IMR-90 (cell line): ENCODE measurements around the gene SSR4. TPM values are rescaled to one million over a fixed set of nuclear protein-coding genes. Genes with fewer than 3 reads are reported as not detected.

ENCODE experiments used
- ATAC-seq: fragments of 200-7000 bp; cut with Tn5 transposase; 2 replicates; pipeline ENCODE4 v1.9.1; 2020; ENCODE audit warnings: low read depth, mild to moderate bottlenecking, moderate library complexity
- BruUV-seq: library from RNA; stranded (reverse); fragments of 400-500 nt; replicated peaks from 2 replicates; lab custom pipeline; 2021; lab: Mats Ljungman, UMichigan
- CTCF ChIA-PET: fragments of 300-600 bp; formaldehyde crosslinking; extraction: SDS; loops from one replicate; lab custom pipeline; 2021; ENCODE audit warnings: antibody characterized with exemption; lab: Yijun Ruan, JAX
- POLR2A ChIA-PET: fragments of 300-600 bp; sonication (Branson Sonifier 250); formaldehyde crosslinking; loops from one replicate; lab custom pipeline; 2022; ENCODE audit warnings: antibody characterized with exemption; ENCODE audit not compliant: unreplicated experiment; lab: Charles Lee
- DNase-seq: peaks from one replicate; pipeline ENCODE4 v3.0.0; 2013
- H2AFZ ChIP-seq: replicated peaks from 2 replicates; pipeline ENCODE3; 2013; ENCODE audit warnings: low read length, mild to moderate bottlenecking; ENCODE audit not compliant: poor library complexity
- H2AK5ac ChIP-seq: 2 replicates; pipeline ENCODE4 v1.6.1; 2013; ENCODE audit warnings: low read depth, low read length, inconsistent platforms
- H2AK9ac ChIP-seq: replicated peaks from 2 replicates; pipeline ENCODE3; 2013; ENCODE audit warnings: mild to moderate bottlenecking, low read depth, low read length, moderate library complexity; ENCODE audit not compliant: poor library complexity
- H2BK120ac ChIP-seq: 2 replicates; pipeline ENCODE4 v1.6.1; 2013; ENCODE audit warnings: low read depth, low read length, inconsistent platforms
- H2BK15ac ChIP-seq: 3 replicates; pipeline ENCODE4 v1.6.1; 2013; ENCODE audit warnings: low read depth, low read length, inconsistent platforms
- H2BK20ac ChIP-seq: 2 replicates; pipeline ENCODE4 v1.6.1; 2013; ENCODE audit warnings: low read depth, mild to moderate bottlenecking, inconsistent platforms, low read length, moderate library complexity
- H2BK5ac ChIP-seq: 2 replicates; pipeline ENCODE4 v1.6.1; 2013; ENCODE audit warnings: mild to moderate bottlenecking, low read depth, low read length, inconsistent platforms; ENCODE audit not compliant: poor library complexity, severe bottlenecking
- H3K14ac ChIP-seq: replicated peaks from 2 replicates; pipeline ENCODE4 v1.6.1; 2013; ENCODE audit warnings: low read depth, low read length, inconsistent platforms
- H3K18ac ChIP-seq: 2 replicates; pipeline ENCODE4 v1.6.1; 2013; ENCODE audit warnings: low read depth, low read length, control low read depth
- H3K23ac ChIP-seq: 2 replicates; pipeline ENCODE4 v1.6.1; 2013; ENCODE audit warnings: low read depth, low read length, inconsistent platforms
- H3K27ac ChIP-seq: 2 replicates; pipeline ENCODE4 v1.5.1; 2013; ENCODE audit warnings: mild to moderate bottlenecking, control low read depth, low read length; ENCODE audit not compliant: insufficient read depth
- H3K27me3 ChIP-seq: 2 replicates; pipeline ENCODE4 v1.6.1; 2013; ENCODE audit warnings: low read length; ENCODE audit not compliant: control insufficient read depth, insufficient read depth
- H3K36me3 ChIP-seq: 2 replicates; pipeline ENCODE4 v1.6.1; 2013; ENCODE audit warnings: low read length, mixed read lengths; ENCODE audit not compliant: control insufficient read depth, insufficient read depth
- H3K4ac ChIP-seq: 2 replicates; pipeline ENCODE4 v1.6.1; 2013; ENCODE audit warnings: low read depth, low read length, inconsistent platforms
- H3K4me1 ChIP-seq: 2 replicates; pipeline ENCODE4 v1.6.1; 2013; ENCODE audit warnings: low read length, mixed read lengths; ENCODE audit not compliant: control insufficient read depth, insufficient read depth
- H3K4me2 ChIP-seq: 2 replicates; pipeline ENCODE4 v1.6.1; 2013; ENCODE audit warnings: low read depth, mild to moderate bottlenecking, control low read depth, low read length, moderate library complexity
- H3K4me3 ChIP-seq: 2 replicates; pipeline ENCODE4 v1.5.1; 2013; ENCODE audit warnings: low read depth, mild to moderate bottlenecking, control low read depth, low read length, moderate library complexity; ENCODE audit not compliant: insufficient read depth
- H3K56ac ChIP-seq: 2 replicates; pipeline ENCODE4 v1.6.1; 2013; ENCODE audit warnings: low read length, inconsistent platforms; ENCODE audit not compliant: insufficient read depth; ENCODE audit errors: extremely low read depth
- H3K79me1 ChIP-seq, 2 experiments: 2 replicates each; pipeline ENCODE4 v1.6.1; 2013; ENCODE audit warnings: low read length in 2 of 2, inconsistent platforms in 1 of 2, low read depth in 1 of 2
- H3K9ac ChIP-seq: 2 replicates; pipeline ENCODE4 v1.6.1; 2013; ENCODE audit warnings: low read depth, low read length, control low read depth
- H3K9me1 ChIP-seq: 2 replicates; pipeline ENCODE4 v1.6.1; 2013; ENCODE audit warnings: low read length, inconsistent platforms; ENCODE audit not compliant: insufficient read depth
- H3K9me3 ChIP-seq: 2 replicates; pipeline ENCODE4 v1.6.1; 2013; ENCODE audit warnings: low read length; ENCODE audit not compliant: control insufficient read depth, insufficient read depth
- H4K20me1 ChIP-seq: 2 replicates; pipeline ENCODE4 v1.6.1; 2013; ENCODE audit warnings: low read length, inconsistent platforms; ENCODE audit not compliant: insufficient read depth
- H4K5ac ChIP-seq: 2 replicates; pipeline ENCODE4 v1.6.1; 2013; ENCODE audit warnings: mild to moderate bottlenecking, low read depth, low read length, control low read depth
- H4K8ac ChIP-seq, 2 experiments: 2 replicates each; pipeline ENCODE4 v1.6.1; 2013; ENCODE audit warnings: low read depth in 2 of 2, low read length in 2 of 2, control low read depth in 1 of 2, inconsistent platforms in 1 of 2
- H4K91ac ChIP-seq: 2 replicates; pipeline ENCODE4 v1.6.1; 2013; ENCODE audit warnings: low read depth, low read length, inconsistent platforms; ENCODE audit not compliant: insufficient read depth
- CTCF ChIP-seq: conservative IDR thresholded peaks from 2 replicates; pipeline ENCODE4 v1.5.1; 2012; ENCODE audit warnings: mild to moderate bottlenecking, low read depth, low read length, improper control_type of control experiment
- WGBS, 2 experiments: methylation state at CpG; one replicate each; pipeline versions ENCODE4 v1.1.5 to v1.1.7; 2013; ENCODE audit warnings: missing lambda C conversion rate in 2 of 2; ENCODE audit not compliant: insufficient read length in 1 of 2; ENCODE audit errors: extremely low coverage in 2 of 2; 5-methylcytosine and 5-hydroxymethylcytosine counted together
- dilution Hi-C: fragments of 300-500 bp; cut with HindIII; formaldehyde crosslinking; loops from one replicate; pipeline ENCODE4 v1.14.3; 2018; ENCODE audit warnings: low sequenced_read_pairs; ENCODE audit not compliant: unreplicated experiment
- in situ Hi-C: fragments of 300-500 bp; cut with MboI; formaldehyde crosslinking; loops from 3 replicates; pipeline ENCODE4 v1.14.3; 2019; ENCODE audit warnings: low sequenced_read_pairs, inconsistent platforms, mixed read lengths
- intact Hi-C: fragments of 100-400 bp; cut with micrococcal nuclease; formaldehyde crosslinking; loops from 2 replicates; pipeline ENCODE4 v1.10.0; 2022
- polyA plus RNA-seq, 3 experiments: library from polyadenylated mRNA; depleted of rRNA; stranded (reverse); fragments of >200 nt; gene quantifications; 2 replicates each; pipeline ENCODE4 v1.2.3, GENCODE V29; 2012; ENCODE audit warnings: low replicate concordance in 1 of 3
- total RNA-seq: library from RNA; depleted of rRNA; stranded (reverse); fragments of >200 nt; gene quantifications from 2 replicates; pipeline ENCODE4 v1.2.3, GENCODE V29; 2012

Gene SSR4
- total and polyA plus RNA-seq, 2 of the 4 experiments (the other 2 are of a cell fraction): 141 to 480 TPM

GRCh38 chrX:153770601-153771414, 23.7 kb upstream of the SSR4 start:
- intact Hi-C loops (no loop called here), dilution Hi-C loops (no loop called here), in situ Hi-C loops (no loop called here)
- Histone ChIP-seq H2AK9ac (no peak overlapping the region), H4K5ac (no peak overlapping the region), H3K9me1 (no peaks in the 10 kb centered on the region), H2BK5ac (no peak overlapping the region), H2AK5ac (no peak overlapping the region), H3K27me3 (no peaks in the 10 kb centered on the region), H3K36me3 (peaks cover 2% of the 10 kb centered on the region; the same call in 1 of the 2 replicates), H2BK120ac (no peak overlapping the region), H4K91ac (no peak overlapping the region), H2BK20ac (no peak overlapping the region), H3K23ac (no peak overlapping the region), H3K14ac (no peak overlapping the region), H3K18ac (no peak overlapping the region), H3K4me2 (no peak overlapping the region), H3K4me1 (peaks cover 5% of the 10 kb centered on the region), H3K56ac (no peak overlapping the region), H3K9me3 (no peaks in the 10 kb centered on the region; the same call in 1 of the 2 replicates), H3K79me1 (peaks cover 0 to 3% of the 10 kb centered on the region in 2 experiments; a peak in 1 of 4 replicates), H3K27ac (no peak overlapping the region), H3K4me3 (no peak overlapping the region), H4K20me1 (no peaks in the 10 kb centered on the region), H3K9ac (no peak overlapping the region), H4K8ac (no peak overlapping the region), H2AFZ (no peak overlapping the region), H2BK15ac (no peak overlapping the region), H3K4ac (no peak overlapping the region)
- WGBS, 2 experiments: 81% methylated on average over 9 of the region's 18 CpGs; no CpG with 5 or more reads in 1 of the 2 experiments
- no peak for TF ChIP-seq CTCF
- POLR2A ChIA-PET: no interaction called here
- ATAC-seq (no peak), DNase-seq (no peak)
- CTCF ChIA-PET: no interaction called here
- BruUV-seq: no TSS peak
